ENCODE measurements around the gene TSPAN31. TPM values are rescaled to one million over a fixed set of nuclear protein-coding genes. Genes with fewer than 3 reads are reported as not detected.

Gene TSPAN31
- total and polyA plus RNA-seq, 12 donors = 21.1 to 37.4 (median 28.8) TPM

DNA sequence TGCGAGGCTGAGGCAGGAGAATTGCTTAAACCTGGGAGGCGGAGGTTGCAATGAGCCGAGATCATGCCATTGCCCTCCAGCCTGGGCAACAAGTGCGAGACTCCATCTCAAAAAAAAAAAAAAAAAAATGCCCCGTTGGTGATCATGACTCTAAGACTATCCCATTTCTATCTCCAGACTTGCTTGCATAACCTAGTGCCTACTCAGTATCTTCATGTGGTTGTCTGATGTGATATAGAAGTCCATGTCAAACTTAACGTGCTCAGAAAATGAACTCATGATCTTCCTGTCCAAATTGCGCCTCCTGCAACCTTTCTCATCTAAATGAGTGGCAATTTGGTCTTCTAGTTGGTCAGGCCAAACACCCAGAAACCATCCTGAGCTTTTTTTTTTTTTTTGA lies 33.1 kb downstream of the TSPAN31 start:
- no peak for DNase-seq
- peaks cover 0 to 29% (median 0%) of the 10 kb centered on the region in 9 donors for H3K36me3 ChIP-seq
- peaks cover 2 to 41% (median 11%) of the 10 kb centered on the region in 9 donors for H3K4me1 ChIP-seq
- WGBS, 2 donors = 90 to 94% methylated on average over 7 of the region's 7 CpGs
- ATAC-seq = no peak
- H3K9me3 ChIP-seq = no peaks in the 10 kb centered on the region
- no peak overlapping the region for H3K4me3 ChIP-seq
- TF ChIP-seq, protein P1, sequence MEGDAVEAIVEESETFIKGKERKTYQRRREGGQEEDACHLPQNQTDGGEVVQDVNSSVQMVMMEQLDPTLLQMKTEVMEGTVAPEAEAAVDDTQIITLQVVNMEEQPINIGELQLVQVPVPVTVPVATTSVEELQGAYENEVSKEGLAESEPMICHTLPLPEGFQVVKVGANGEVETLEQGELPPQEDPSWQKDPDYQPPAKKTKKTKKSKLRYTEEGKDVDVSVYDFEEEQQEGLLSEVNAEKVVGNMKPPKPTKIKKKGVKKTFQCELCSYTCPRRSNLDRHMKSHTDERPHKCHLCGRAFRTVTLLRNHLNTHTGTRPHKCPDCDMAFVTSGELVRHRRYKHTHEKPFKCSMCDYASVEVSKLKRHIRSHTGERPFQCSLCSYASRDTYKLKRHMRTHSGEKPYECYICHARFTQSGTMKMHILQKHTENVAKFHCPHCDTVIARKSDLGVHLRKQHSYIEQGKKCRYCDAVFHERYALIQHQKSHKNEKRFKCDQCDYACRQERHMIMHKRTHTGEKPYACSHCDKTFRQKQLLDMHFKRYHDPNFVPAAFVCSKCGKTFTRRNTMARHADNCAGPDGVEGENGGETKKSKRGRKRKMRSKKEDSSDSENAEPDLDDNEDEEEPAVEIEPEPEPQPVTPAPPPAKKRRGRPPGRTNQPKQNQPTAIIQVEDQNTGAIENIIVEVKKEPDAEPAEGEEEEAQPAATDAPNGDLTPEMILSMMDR (IDR thresholded peaks at IDR 0.05) = no peak
- intact Hi-C loops (cut with DNase I) = no loop called here
- no peak overlapping the region for H3K27ac ChIP-seq
- H3K27me3 ChIP-seq = no peaks in the 10 kb centered on the region

DNA sequence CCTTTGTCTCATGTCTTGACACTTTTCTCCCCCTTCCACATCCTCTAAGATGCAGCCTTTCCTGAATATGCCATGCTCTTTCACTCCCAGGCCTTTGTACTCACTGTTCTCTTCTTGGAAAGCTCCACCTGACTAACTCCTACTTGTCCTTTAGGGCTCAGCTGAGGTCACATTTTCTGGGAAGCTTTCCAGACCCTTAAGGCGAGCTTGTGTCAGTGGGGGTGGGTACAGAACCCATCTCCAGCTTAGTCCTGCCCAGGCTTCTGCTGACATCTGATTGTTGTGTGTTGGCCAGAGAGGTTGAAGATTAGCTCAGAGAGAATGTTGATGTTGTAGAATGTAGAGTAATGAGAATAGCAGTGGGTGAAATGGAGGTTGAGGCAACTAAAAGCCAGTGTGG lies 34.9 kb downstream of the TSPAN31 start:
- no peak for DNase-seq
- no peak overlapping the region for H3K4me3 ChIP-seq
- intact Hi-C loops (cut with DNase I) = loop anchor here in 3 of 10 donors (5.0 kb wide), 1 partner anchor 128 kb away; no protein-coding TSS in a partner anchor
- ATAC-seq = no peak
- H3K36me3 ChIP-seq = peaks cover 0 to 37% (median 0%) of the 10 kb centered on the region in 9 donors
- H3K9me3 ChIP-seq = no peaks in the 10 kb centered on the region
- TF ChIP-seq, protein P1 (IDR thresholded peaks at IDR 0.05) = no peak
- peaks cover 0 to 41% (median 17%) of the 10 kb centered on the region in 9 donors for H3K4me1 ChIP-seq
- no peaks in the 10 kb centered on the region for H3K27me3 ChIP-seq
- H3K27ac ChIP-seq = no peak overlapping the region
- WGBS, 2 donors = 43 to 61% methylated on average over 1 of the region's 1 CpG

DNA sequence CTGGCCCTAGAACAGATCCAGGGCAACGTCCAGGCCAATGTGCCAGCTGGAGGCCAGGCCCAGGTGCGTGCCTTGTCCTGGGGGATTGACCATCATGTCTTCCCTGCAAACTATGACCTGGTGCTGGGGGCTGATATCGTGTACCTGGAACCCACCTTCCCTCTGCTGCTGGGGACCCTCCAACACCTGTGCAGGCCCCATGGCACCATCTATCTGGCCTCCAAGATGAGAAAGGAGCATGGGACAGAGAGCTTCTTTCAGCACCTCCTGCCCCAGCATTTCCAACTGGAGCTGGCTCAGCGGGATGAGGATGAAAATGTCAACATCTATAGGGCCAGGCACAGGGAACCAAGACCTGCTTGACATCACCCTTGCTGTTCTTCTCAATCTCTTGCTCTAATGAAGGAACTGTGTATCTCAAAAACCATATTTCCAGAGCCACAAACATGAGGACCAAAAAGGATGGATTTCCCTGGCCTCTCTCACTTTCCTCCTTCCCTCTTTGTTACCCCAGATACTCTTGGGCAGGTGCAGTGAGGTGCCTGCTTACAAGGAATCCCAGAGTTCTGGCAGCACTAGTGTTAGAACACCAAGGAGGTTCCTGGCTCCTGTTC lies 35.6 kb downstream of the TSPAN31 start:
- WGBS, 2 donors = 89 to 93% methylated on average over 4 of the region's 4 CpGs
- TF ChIP-seq, protein P1 (IDR thresholded peaks at IDR 0.05) = no peak
- H3K9me3 ChIP-seq = no peaks in the 10 kb centered on the region
- H3K27me3 ChIP-seq = no peaks in the 10 kb centered on the region
- no peak overlapping the region for H3K4me3 ChIP-seq
- ATAC-seq = no peak
- peak overlapping the region in 1 of 10 donors; percentile 90 for H3K27ac ChIP-seq
- intact Hi-C loops (cut with DNase I) = loop anchor here in 3 of 10 donors (5.0 kb wide), 1 partner anchor 127 kb away; no protein-coding TSS in a partner anchor
- DNase-seq = no peak
- peaks cover 0 to 36% (median 5%) of the 10 kb centered on the region in 9 donors for H3K36me3 ChIP-seq
- H3K4me1 ChIP-seq = peaks cover 0 to 41% (median 17%) of the 10 kb centered on the region in 9 donors

DNA sequence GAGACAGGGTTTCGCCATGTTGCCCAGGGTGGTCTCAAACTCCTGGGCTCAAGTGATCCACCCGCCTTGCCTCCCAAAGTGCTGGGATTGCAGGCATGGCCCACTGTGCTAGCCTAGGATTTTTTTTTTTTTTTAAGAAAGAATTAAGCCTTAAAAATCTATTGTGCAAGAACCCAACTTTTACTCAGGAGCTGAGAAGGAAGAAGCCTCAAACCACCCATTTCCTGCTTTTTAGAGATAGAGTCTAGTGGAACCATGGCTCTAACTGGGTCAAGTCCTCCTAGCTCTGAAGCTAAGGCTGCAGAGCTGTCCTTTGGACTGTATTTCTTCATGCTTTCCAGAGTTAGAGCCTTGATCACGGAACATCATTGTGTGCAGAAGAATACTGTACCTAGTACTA lies 36.4 kb downstream of the TSPAN31 start:
- Histone ChIP-seq H3K27me3 (no peaks in the 10 kb centered on the region), H3K36me3 (peaks cover 0 to 42% (median 13%) of the 10 kb centered on the region in 9 donors), H3K27ac (peak overlapping the region in 2 of 10 donors; percentile 28 to 90), H3K4me3 (no peak overlapping the region), H3K9me3 (no peaks in the 10 kb centered on the region), H3K4me1 (peaks cover 0 to 38% (median 17%) of the 10 kb centered on the region in 9 donors)
- no peak for DNase-seq
- WGBS, 2 donors = 93 to 99% methylated on average over 3 of the region's 3 CpGs
- ATAC-seq = no peak
- intact Hi-C loops (cut with DNase I) = loop anchor here in 3 of 10 donors (5.0 kb wide), 1 partner anchor 126 kb away; no protein-coding TSS in a partner anchor
- TF ChIP-seq, protein P1 (IDR thresholded peaks at IDR 0.05) = no peak

All from heart right ventricle (tissue), 16 donors.